Measurements from ENCODE around the gene CTXN3.
"Not testable (repeated sequence)": the region's sequence is repeated elsewhere in the genome, so short reads cannot be mapped to it uniquely, and the experiment has no call there.

The CTXN3 gene

GRCh38 chr5:127652952-127653611 is 4.2 kb downstream of the CTXN3 start:
- no peak for DNase-seq

DNA sequence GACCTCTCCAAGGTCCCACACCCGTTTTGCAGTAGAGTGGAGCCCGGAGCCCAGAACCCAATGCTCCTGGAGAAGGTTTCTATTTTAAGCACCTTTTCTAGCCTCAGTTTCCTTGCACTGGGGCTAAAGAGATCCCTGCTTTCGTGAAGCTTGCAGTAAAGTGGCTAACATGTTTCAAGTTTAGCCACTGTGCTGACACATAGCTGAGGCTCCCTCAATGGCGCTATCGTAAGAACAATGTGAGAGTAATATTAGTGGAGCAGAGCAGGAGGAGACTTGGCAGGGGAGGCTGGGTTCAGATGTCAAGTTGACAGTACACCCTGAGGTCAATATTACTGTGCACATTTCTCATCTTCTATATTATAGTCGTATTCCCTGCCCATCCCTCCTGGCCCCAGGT is 7.9 kb downstream of the CTXN3 start:
- no peak for DNase-seq

GRCh38 chr5:127660047-127660733 is 11.3 kb downstream of the CTXN3 start:
- DNase-seq: no peak

DNA sequence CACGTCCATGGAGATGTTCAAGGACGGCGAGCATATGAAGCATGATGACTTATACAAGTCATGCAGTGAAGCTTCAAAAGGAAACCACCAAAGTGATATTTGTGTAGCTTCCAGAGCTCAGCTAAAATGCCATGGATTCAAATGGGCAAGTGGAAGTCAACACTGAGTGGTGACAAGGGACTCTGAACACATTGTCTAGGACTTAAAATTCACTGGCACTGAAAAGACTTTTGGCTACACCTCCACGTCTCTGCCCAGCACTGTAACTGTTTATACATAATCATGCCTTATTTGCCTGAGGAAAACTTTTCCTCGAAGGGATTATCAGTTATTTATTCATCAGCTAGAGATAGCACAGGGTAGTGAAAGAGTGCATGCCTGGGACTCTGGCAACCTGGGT is 15.2 kb downstream of the CTXN3 start:
- DNase-seq: no peak

GRCh38 chr5:127665641-127666040 is 16.8 kb downstream of the CTXN3 start:
- no peak for DNase-seq

DNA sequence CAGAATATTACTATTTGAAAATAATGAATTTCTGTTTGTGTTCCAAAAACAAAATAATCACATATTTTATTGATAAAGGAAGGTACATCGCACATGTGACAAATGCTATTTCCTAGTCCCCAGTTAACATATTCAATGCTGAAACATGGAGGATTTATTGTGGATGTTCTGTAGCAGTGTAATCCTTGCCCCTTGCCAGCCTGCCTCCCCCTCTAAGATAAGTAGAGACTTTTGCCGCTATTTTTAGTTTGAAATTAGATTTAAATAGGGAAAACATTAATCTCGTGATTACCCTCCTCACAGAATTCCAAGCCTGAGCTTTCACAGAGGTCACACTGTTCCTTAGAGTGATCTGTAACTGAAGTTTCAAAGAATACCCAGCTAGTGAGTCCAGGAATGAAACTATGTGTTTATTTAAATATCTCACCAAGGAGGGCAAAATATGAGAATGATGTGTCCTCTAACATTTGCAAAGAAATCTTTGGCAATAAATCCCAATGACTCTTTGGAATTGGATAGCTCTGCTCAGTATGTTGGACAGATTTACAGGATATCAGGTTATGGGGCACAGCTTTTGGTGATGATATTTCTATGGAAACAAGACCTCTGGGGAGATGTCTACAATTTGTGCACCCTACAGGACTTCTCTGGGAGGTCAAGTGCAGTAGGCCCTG is 17.3 kb downstream of the CTXN3 start:
- DNase-seq: no peak

DNA sequence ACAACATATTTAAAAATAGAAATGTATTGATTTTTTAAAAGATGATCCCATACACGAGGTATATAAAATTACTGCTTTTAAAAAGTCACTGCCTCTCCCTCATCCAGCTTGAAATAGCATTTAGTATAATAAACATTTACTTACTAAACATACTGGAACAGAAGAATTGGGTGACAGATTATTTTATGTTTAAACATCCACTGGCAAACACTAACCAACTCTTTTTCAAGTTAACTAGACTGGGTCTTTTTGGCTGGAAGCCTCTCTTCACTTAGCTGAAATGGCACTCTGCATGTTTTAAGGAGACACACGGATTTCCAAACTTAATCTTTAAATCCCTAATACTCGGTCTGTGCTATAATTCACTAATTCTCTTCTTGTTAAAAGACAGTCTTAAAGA is 19.0 kb downstream of the CTXN3 start:
- DNase-seq: no peak

DNA sequence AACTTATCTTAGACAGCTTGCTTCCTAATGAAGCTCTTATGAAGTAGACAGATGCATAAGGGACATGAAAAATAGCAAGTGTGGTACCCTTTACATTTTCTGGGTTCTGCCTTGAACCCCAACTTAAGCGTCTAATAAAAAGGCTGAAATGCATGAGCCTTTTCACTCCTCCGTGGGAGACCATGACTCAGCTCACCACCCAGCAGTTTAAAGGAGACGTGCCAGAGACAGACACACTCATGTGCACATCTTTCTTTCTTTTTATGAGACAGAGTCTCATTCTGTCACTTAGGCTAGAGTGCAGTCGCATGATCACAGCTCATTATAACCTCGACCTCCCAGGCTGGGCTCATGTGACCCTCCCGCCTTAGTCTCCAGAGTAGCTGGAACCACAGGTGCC is 22.3 kb downstream of the CTXN3 start:
- no peak for DNase-seq

- no peak for DNase-seq
These were observed 24.4 kb downstream of the CTXN3 start for GRCh38 chr5:127673117-127673800.

DNA sequence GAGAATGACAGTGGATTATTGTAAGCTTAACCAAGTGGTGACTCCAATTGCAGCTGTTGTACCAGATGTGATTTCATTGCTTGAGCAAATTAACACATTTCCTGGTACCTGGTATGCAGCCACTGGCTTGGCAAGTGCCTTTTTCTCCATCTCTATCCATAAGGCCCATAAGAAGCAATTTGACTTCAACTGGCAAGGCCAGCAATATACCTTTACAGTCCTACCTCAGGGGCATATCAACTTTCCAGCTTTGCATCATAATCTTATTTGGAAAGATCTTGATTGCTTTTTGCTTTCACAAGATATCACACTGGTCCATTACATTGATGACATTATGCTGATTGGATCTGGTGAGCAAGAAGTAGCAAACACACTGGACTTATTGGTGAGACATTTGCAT is 28.1 kb downstream of the CTXN3 start:
- DNase-seq: not testable (repeated sequence)

- not testable (repeated sequence) for DNase-seq
These were observed 30.9 kb downstream of the CTXN3 start for GRCh38 chr5:127679691-127680330.

DNA sequence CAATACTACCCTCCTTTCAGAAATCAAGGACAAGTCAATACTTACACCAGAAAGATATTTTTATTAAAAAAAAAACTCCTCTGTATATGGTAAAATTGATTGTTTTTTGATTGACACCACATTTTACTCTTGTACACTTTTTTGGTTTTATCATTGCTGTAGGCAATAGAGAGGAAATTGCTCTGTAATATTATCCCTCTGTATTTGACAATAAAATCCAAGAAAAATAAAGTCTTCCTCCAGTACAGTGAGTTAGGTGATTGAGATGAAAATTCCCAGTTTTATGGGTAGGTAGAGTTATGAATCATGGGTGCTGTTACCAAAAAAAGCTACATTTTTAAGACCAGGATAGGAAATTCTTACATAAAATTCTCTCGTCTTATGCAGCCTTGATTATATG is 31.7 kb downstream of the CTXN3 start:
- DNase-seq: no peak

DNA sequence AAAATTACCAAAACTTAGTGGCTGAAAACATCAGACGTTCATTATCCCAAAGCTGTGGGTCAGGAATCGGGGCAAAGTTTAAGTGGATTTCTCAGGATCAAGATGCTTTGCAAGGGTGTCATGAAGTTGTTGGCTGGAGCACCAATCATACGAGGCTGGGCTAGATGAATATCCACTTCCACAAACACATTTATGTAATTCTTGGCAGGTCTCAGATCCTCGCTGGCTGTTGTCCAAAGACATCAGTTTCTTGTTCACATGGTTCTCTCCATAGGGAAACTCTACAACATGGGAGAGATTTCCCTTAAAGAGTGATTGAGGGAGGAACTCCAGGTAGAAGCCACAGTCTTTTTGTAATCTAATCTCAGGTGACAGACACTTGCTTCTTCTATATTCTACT is 34.1 kb downstream of the CTXN3 start:
- DNase-seq: no peak

- DNase-seq: no peak
These were observed 36.0 kb downstream of the CTXN3 start for GRCh38 chr5:127684726-127685467.

- DNase-seq: no peak
These were observed 36.8 kb downstream of the CTXN3 start for GRCh38 chr5:127685662-127686061.

DNA sequence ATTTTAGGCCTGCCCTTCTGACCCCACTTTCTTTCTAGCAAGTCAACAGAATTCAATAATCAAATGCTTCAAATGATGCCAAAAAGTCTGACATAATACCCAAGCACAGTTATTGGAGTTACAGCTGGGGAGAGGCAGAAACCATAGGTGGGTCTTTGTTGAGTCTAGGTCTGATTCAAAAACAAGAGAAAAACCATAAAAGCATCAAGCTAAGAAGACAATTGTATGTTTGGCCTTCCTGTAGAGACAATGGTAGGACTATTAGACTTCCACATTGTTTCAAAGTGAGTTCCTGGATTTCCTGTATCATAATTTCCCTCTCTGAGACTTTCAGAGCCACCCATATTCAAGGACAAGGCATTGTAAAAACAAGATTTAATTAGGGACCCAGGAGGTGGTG is 37.5 kb downstream of the CTXN3 start:
- DNase-seq: no peak

DNA sequence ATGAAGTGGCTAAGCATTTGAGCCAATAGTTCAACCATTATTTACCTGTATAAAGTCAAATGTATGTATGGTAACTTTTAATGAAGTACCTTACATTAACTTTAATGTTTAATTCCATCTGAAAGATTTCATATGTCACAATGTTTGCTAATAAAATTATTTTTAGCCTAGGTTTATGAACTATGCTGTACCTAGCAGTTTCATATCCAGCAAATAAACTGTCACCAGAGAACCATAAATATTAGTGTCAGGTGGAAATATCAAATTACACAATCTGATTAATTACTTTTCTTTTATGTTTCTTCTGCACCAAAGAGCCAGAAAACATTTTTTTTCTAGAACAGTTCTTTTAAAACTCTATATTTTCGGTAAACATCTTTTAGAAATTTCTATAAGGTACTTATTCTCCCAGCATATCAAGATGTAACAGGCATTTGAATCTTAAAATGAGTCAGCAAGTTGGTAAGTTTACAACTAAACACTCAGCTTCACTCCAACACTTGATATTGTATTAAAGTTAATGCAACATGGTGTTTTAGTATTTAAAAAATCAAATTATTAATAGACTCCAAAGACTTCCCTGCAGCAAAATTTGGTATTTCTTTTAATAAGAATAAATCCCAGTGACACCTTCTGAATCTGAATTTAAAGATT is 45.8 kb downstream of the CTXN3 start:
- DNase-seq: no peak

DNA sequence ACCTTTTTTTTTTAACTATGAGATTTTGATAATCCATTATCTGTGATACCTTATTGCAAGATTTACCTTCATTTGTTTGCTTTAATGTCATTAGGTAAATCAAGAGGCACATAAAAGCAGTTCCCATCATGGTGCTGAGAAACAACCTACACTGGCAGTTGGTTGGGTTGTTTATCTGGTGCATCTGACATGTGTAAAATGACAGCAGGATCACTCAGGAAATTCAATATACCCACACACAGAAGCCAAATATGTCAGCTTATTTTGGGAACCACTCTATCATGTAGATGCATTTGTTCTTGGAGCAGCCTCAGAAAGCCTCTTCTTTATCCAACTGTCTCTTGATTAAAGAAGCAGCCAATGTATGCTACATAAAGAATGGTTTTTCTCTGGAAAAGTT is 46.5 kb downstream of the CTXN3 start:
- DNase-seq: no peak

GRCh38 chr5:127696683-127697082 is 47.8 kb downstream of the CTXN3 start:
- DNase-seq: no peak

GRCh38 chr5:127697894-127698600 is 49.2 kb downstream of the CTXN3 start:
- DNase-seq: no peak

GRCh38 chr5:127699416-127699815 is 50.5 kb downstream of the CTXN3 start:
- no peak for DNase-seq

Data from activated effector memory CD4-positive, alpha-beta T cell treated with Interleukin-2 at 50 U/mL for 16 hours (primary cell).